Stimulated activated CD4-positive, alpha-beta T cell treated with anti-CD3 and anti-CD28 coated beads, TNF-alpha, amount 100 ng/mL, for 4 hours (primary cell): Measurements from ENCODE around the gene ITGAL.
A peak's percentile ranks its signal among the peaks of the same experiment; 100 is the strongest.
"Not testable (repeated sequence)": the region's sequence is repeated elsewhere in the genome, so short reads cannot be mapped to it uniquely, and the experiment has no call there.

Experiments used
- DNase-seq, 3 experiments: peaks; one replicate each; pipeline ENCODE4 v3.0.0-alpha.2; 2020; ENCODE audit warnings: low read depth in 3 of 3

ITGAL gene

GRCh38 chr16:30457743-30458560 is 14.6 kb upstream of the ITGAL start:
- no peak for DNase-seq

DNA sequence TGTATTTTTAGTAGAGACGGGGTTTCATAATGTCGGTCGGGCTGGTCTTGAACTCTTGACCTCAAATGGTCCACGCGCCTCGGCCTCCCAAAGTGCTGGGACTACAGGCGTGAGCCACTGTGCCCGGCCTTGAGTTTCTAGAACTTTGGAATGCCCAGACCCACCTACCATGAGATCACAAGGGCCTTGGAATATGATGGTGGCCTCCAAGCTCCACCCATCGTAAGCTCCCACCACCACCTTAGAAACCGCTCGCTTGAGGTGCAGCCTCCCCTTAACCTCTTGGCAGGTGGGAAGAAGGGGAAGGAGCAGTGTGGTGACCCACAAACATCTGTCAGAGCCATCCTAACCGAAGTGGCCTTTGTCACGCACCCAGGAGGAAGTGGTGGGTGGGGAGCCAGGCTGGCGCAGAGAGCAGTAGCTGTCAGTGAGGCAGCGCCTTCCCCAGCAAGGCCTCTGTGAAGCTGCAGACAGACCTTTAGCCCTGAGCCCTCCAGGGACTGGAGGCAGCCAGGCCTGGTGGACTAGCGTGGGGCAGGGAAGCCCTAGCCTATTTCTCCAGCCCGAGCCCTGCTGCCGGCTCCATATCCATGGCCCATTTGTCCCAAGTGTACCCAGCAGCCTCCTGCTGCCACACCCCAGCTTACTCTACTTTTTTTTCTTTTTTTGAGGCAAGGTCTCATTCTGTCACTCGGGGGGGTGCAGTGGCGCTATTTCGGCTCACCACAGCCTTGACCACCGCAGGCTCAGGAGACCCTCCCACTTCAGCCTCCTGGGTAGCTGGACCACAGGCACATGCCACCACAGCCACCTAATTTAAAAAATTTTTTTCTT is 13.8 kb upstream of the ITGAL start:
- peak; percentile 60 to 73 (median 65) for DNase-seq

DNA sequence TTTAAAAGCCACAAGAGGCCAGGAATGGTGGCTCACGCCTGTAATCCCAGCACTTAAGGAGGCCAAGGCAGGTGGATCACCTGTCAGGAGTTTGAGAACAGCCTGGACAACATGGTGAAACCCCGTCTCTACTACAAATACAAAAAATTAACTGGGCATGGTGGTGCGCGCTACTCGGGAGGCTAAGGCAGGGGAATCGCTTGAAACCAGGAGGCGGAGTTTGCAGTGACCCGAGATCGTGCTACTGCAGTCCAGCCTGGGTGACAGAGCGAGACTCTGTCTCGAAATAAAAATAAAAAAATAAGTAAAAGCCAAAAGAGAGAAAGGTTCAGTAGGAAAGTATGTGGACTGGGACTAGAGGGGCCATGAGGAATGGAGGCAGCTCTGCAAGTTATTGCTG is 13.1 kb upstream of the ITGAL start:
- DNase-seq = no peak

DNA sequence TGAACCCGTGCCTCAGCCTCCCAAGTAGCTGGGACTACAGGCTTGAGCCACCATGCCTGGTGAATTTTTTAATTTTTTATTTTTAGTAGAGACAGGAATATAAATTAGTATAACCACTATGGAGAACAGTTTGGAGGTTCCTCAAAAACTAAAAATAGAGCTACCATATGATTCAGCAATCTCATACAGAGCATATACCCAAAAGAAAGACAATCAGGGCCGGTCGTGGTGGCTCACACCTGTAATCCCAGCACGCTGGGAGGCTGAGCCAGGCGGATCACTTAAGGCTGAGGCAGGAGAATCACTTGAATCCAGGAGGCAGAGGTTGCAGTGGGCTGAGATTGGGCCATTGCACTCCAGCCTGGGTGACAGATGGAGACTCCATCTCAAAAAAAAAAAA is 11.1 kb upstream of the ITGAL start:
- not testable (repeated sequence) for DNase-seq

GRCh38 chr16:30464078-30464477 is 8.5 kb upstream of the ITGAL start:
- no peak for DNase-seq

DNA sequence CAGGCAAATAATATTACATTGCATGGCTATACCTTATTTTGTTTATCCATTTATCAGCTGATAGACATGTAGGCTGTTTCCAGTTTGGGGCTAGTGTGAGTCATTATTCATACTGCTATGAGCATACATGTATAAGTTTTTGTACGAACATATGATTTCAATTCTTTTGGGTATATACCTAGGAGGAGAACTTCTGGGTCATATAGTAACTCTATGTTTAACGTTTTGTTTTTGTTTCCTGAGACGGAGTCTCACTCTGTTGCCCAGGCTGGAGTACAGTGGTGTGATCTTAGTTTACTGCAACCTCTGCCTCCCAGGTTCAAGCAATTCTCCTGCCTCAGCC is 2.4 kb upstream of the ITGAL start:
- no peak for DNase-seq

- no peak for DNase-seq
Measured at GRCh38 chr16:30470632-30470995, 1.9 kb upstream of the ITGAL start.

GRCh38 chr16:30473231-30474073 is 910 bp downstream of the ITGAL start:
- peak; percentile 30 to 48 (median 36) for DNase-seq

DNA sequence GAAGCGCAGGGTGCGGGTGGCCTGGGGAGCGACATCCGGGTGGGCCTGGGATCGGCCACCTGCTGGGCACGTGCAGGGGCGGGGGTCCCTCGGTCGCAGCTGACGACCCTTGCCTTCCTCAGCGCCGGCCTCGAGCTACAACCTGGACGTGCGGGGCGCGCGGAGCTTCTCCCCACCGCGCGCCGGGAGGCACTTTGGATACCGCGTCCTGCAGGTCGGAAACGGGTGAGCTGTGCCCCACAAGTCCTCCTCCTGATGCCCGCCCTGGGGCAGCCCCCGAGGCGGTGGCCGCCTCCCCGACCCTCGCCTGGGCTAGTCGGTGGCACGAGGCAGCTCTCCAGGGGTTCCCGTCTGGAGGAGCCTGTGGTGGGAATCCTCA is 1.5 kb downstream of the ITGAL start:
- DNase-seq = no peak

- DNase-seq = no peak
Measured at GRCh38 chr16:30474684-30475083, 2.1 kb downstream of the ITGAL start.

DNA sequence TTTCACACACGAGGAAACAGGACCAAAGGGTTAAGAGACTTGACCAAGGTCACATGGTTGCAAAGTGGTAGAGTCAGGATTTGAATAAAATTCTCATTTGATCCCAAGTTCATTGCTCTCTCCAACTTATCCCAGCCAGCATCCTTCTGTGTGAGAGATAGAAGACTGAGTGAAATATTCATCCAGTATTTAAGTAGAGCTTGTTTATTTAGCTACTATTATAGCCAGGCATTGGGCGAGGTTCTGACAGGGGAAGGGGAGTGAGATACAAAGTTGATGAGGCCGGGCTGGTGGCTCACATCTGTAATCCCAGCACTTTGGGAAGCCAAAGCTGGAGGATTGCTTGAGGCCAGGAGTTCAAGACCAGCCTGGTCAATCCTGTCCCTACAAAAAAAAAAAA is 4.4 kb downstream of the ITGAL start:
- no peak for DNase-seq

GRCh38 chr16:30477773-30478172 is 5.2 kb downstream of the ITGAL start:
- not testable (repeated sequence) for DNase-seq

GRCh38 chr16:30478766-30479478 is 6.4 kb downstream of the ITGAL start:
- DNase-seq = no peak

GRCh38 chr16:30481381-30481780 is 8.8 kb downstream of the ITGAL start:
- DNase-seq = no peak

GRCh38 chr16:30482366-30482765 is 9.8 kb downstream of the ITGAL start:
- DNase-seq = no peak

- no peak for DNase-seq
Measured at GRCh38 chr16:30484887-30485286, 12.3 kb downstream of the ITGAL start.

GRCh38 chr16:30485818-30486436 is 13.4 kb downstream of the ITGAL start:
- no peak for DNase-seq

DNA sequence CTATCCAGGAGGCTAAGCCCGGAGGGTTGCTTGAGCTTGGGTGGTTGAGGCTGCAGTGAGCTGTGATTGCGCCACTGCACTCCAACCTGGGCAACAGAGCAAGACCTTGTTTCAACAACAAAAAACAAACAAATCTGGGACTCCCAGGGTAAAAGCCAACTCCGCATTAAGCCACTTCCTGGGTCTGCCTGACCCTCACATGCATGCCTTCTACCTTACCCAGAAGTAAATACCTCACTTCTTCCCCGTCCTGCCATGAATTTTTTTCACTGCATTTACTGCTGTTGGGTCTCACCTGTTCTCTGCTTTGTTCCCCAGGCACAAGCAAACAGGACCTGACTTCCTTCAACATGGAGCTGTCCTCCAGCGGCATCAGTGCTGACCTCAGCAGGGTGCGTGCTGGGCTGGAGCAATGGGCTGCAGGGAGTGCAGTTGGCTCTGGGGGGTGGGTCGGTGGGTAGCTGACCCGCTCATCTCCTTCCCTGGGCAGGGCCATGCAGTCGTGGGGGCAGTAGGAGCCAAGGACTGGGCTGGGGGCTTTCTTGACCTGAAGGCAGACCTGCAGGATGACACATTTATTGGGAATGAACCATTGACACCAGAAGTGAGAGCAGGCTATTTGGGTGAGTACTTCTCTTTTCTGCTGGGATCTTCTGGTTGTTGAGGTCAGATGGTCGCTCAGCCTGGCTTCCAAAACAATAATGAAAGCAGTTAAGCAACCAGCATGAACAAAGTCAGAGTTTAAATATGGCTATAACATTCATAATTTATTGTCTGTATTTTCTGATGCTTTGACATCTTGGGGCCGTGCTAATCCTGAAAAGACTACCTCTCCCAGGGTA is 16.4 kb downstream of the ITGAL start:
- no peak for DNase-seq

GRCh38 chr16:30490210-30490609 is 17.7 kb downstream of the ITGAL start:
- DNase-seq = no peak

GRCh38 chr16:30491229-30491628 is 18.7 kb downstream of the ITGAL start:
- no peak for DNase-seq
